HEK293T (cell line): ENCODE data around the gene UBE2G2.

Experiments
- FOXM1 ChIP-seq: fragments of 450-650 bp; IDR thresholded peaks from 2 replicates; pipeline ENCODE4 v1.6.1; 2017; ENCODE audit warnings: mild to moderate bottlenecking, borderline replicate concordance
- HDGF ChIP-seq: fragments of 450-650 bp; IDR thresholded peaks from 2 replicates; pipeline ENCODE4 v1.6.1; 2017; ENCODE audit warnings: antibody characterized with exemption, borderline replicate concordance

DNA sequence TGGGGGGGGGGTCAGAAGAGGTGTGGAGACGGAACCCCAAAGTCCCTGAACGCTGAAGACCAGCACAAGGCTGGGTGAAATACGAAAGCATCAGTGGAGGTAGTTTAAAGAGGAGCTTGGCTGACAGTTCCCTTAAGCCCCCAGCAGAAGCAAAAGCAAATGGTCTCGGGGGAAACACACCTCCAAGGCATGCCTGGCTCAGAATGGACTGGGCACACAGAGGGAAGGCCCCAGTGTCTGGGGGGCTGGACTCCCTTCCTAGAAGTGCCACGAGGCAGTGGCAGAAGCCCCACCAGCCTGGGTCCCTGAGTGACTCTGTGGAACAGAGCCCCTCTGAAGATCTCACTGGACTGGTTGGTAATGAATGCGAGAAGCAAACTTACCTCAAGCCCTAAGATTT, 43.9 kb downstream of the UBE2G2 start:
- TF ChIP-seq FOXM1: no peak
- no peak for TF ChIP-seq HDGF
